Panc1 (cell line): ENCODE measurements around the gene ASB1. TPM values are rescaled to one million over a fixed set of nuclear protein-coding genes. Genes with fewer than 3 reads are reported as not detected.
A peak's percentile ranks its signal among the peaks of the same experiment; 100 is the strongest.

Experiments used
- ATAC-seq: fragments of 200-7000 bp; cut with Tn5 transposase; 2 replicates; pipeline ENCODE4 v1.9.1; 2020; ENCODE audit warnings: mild to moderate bottlenecking, moderate library complexity
- BruUV-seq: library from RNA; stranded (reverse); fragments of 400-500 nt; replicated peaks from 2 replicates; lab custom pipeline; 2021; lab: Mats Ljungman, UMichigan
- CTCF ChIA-PET: fragments of 300-600 bp; sonication (Branson Sonifier 250); formaldehyde crosslinking; loops from one replicate; lab custom pipeline; 2022; ENCODE audit warnings: antibody characterized with exemption; lab: Charles Lee
- POLR2A ChIA-PET: fragments of 300-600 bp; sonication (Branson Sonifier 250); formaldehyde crosslinking; loops from one replicate; lab custom pipeline; 2022; ENCODE audit warnings: antibody characterized with exemption; lab: Charles Lee
- DNase-seq: peaks from one replicate; pipeline ENCODE4 v3.0.0-alpha.2; 2010; ENCODE audit warnings: low read depth, low spot score
- H3K27ac ChIP-seq: 2 replicates; pipeline ENCODE4 v1.5.1; 2011; ENCODE audit warnings: mild to moderate bottlenecking, low read length, inconsistent platforms
- H3K27me3 ChIP-seq: fragments of 200-500 bp; sonication (Bioruptor generic); 2 replicates; pipeline ENCODE4 v1.6.0; 2014; ENCODE audit warnings: low read length, inconsistent platforms; ENCODE audit not compliant: control insufficient read depth, insufficient read depth
- H3K36me3 ChIP-seq: fragments of 200-500 bp; sonication (Bioruptor generic); 2 replicates; pipeline ENCODE4 v1.5.1; 2014; ENCODE audit warnings: inconsistent platforms, mild to moderate bottlenecking, low read length, moderate library complexity; ENCODE audit not compliant: control insufficient read depth, insufficient read depth
- H3K4me1 ChIP-seq: 2 replicates; pipeline ENCODE4 v1.5.1; 2011; ENCODE audit warnings: inconsistent platforms, mild to moderate bottlenecking, low read length, moderate library complexity; ENCODE audit not compliant: control insufficient read depth, insufficient read depth
- H3K4me3 ChIP-seq, 2 experiments: 2 replicates each; pipeline ENCODE4 v1.5.1; 2011 to 2012; ENCODE audit warnings: low read depth in 2 of 2, low read length in 2 of 2, mild to moderate bottlenecking in 2 of 2, inconsistent platforms in 1 of 2, moderate library complexity in 1 of 2
- H3K9me3 ChIP-seq: fragments of 200-500 bp; sonication (Bioruptor generic); 2 replicates; pipeline ENCODE4 v1.5.1; 2014; ENCODE audit warnings: low read depth, mild to moderate bottlenecking, inconsistent platforms, low read length, moderate library complexity; ENCODE audit not compliant: control insufficient read depth, insufficient read depth
- POLR2AphosphoS5 ChIP-seq: IDR thresholded peaks from 2 replicates; pipeline ENCODE4 v1.6.1; 2012; ENCODE audit warnings: mild to moderate bottlenecking, low read depth, low read length, moderate library complexity
- SIN3A ChIP-seq: IDR thresholded peaks from 2 replicates; pipeline ENCODE4 v1.6.1; 2012; ENCODE audit warnings: low read depth, mild to moderate bottlenecking, low read length, moderate library complexity, borderline replicate concordance; ENCODE audit not compliant: insufficient read depth
- TCF7L2 ChIP-seq: IDR thresholded peaks from 2 replicates; pipeline ENCODE4 v1.6.1; 2011; ENCODE audit warnings: mild to moderate bottlenecking, low read depth, low read length, inconsistent platforms
- in situ Hi-C: cut with HindIII; loops from 2 replicates; pipeline ENCODE4 v1.10.0; 2016; ENCODE audit warnings: low sequenced_read_pairs, low pct_unique_long_range_greater_than_20kb
- intact Hi-C: fragments of 100-400 bp; cut with micrococcal nuclease; formaldehyde crosslinking; loops from one replicate; pipeline ENCODE4 v1.10.0; 2022; ENCODE audit not compliant: unreplicated experiment
- total RNA-seq: library from RNA; stranded (reverse); gene quantifications from one replicate; pipeline ENCODE4 v1.2.1, GENCODE V29; 2021; ENCODE audit not compliant: unreplicated experiment
- TF ChIP-seq, protein P1 (sequence below), 2 experiments: IDR thresholded peaks; 2 replicates each; pipeline ENCODE4 v1.6.1; 2011 to 2012; ENCODE audit warnings: low read depth in 2 of 2, control low read depth in 1 of 2, low read length in 1 of 2, mild to moderate bottlenecking in 1 of 2, moderate library complexity in 1 of 2; ENCODE audit not compliant: insufficient read depth in 1 of 2
- TF ChIP-seq, protein P2 (sequence below): fragments of 450-650 bp; IDR thresholded peaks from 2 replicates; pipeline ENCODE4 v1.5.1; 2017; ENCODE audit warnings: mild to moderate bottlenecking

The ASB1 gene
- total RNA-seq, 1 experiment from 2014 or later = 57.3 TPM

DNA sequence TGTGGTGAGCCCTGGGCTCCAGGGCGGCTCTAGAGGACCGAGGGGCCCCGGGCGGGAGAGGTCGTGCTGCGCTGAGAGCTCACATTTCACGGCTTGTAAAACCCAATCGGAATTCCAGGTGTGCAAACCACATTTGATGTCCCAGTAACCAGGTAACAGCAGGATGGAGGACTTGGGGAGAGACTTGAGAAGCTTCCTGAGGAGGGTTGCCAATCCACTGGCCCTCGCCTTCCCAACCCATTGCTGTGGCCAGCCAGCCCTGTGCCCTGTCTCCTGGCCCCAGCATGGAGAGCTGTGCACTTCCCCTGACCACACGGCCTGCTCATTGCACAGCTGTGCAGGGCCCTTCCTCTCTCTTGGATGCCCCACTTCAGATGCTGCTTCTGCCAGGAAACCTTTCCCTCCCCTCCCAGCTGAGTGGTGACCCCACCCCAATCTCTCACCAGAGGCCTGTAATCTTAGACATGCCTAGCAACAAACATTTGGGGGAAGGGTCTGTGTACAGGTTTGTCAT lies 39.6 kb downstream of the ASB1 start:
- Histone ChIP-seq H3K36me3 (no peaks in the 10 kb centered on the region), H3K27me3 (no peaks in the 10 kb centered on the region), H3K4me3 (no peak overlapping the region), H3K9me3 (0 out of 2 replicates have a peak, but pooled peaks cover 5% of the 10 kb centered on the region), H3K27ac (no peak overlapping the region), H3K4me1 (no peaks in the 10 kb centered on the region)
- ChIA-PET POLR2A (no interaction called here), CTCF (no interaction called here)
- no TSS peak for BruUV-seq
- intact Hi-C loops = no loop called here
- DNase-seq (no peak), ATAC-seq (peak; percentile 50; the same call in 1 of the 2 replicates)
- in situ Hi-C loops = no loop called here
- no peak for TF ChIP-seq POLR2AphosphoS5
- TF ChIP-seq, protein P1, sequence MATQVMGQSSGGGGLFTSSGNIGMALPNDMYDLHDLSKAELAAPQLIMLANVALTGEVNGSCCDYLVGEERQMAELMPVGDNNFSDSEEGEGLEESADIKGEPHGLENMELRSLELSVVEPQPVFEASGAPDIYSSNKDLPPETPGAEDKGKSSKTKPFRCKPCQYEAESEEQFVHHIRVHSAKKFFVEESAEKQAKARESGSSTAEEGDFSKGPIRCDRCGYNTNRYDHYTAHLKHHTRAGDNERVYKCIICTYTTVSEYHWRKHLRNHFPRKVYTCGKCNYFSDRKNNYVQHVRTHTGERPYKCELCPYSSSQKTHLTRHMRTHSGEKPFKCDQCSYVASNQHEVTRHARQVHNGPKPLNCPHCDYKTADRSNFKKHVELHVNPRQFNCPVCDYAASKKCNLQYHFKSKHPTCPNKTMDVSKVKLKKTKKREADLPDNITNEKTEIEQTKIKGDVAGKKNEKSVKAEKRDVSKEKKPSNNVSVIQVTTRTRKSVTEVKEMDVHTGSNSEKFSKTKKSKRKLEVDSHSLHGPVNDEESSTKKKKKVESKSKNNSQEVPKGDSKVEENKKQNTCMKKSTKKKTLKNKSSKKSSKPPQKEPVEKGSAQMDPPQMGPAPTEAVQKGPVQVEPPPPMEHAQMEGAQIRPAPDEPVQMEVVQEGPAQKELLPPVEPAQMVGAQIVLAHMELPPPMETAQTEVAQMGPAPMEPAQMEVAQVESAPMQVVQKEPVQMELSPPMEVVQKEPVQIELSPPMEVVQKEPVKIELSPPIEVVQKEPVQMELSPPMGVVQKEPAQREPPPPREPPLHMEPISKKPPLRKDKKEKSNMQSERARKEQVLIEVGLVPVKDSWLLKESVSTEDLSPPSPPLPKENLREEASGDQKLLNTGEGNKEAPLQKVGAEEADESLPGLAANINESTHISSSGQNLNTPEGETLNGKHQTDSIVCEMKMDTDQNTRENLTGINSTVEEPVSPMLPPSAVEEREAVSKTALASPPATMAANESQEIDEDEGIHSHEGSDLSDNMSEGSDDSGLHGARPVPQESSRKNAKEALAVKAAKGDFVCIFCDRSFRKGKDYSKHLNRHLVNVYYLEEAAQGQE (IDR thresholded peaks at IDR 0.05; ENCODE audit: insufficient read depth in 1 of 2, low read depth in 2 of 2, low read length in 1 of 2) = no peak
- no peak for TF ChIP-seq TCF7L2
- TF ChIP-seq, protein P2, sequence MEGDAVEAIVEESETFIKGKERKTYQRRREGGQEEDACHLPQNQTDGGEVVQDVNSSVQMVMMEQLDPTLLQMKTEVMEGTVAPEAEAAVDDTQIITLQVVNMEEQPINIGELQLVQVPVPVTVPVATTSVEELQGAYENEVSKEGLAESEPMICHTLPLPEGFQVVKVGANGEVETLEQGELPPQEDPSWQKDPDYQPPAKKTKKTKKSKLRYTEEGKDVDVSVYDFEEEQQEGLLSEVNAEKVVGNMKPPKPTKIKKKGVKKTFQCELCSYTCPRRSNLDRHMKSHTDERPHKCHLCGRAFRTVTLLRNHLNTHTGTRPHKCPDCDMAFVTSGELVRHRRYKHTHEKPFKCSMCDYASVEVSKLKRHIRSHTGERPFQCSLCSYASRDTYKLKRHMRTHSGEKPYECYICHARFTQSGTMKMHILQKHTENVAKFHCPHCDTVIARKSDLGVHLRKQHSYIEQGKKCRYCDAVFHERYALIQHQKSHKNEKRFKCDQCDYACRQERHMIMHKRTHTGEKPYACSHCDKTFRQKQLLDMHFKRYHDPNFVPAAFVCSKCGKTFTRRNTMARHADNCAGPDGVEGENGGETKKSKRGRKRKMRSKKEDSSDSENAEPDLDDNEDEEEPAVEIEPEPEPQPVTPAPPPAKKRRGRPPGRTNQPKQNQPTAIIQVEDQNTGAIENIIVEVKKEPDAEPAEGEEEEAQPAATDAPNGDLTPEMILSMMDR = no peak
- no peak for TF ChIP-seq SIN3A

DNA sequence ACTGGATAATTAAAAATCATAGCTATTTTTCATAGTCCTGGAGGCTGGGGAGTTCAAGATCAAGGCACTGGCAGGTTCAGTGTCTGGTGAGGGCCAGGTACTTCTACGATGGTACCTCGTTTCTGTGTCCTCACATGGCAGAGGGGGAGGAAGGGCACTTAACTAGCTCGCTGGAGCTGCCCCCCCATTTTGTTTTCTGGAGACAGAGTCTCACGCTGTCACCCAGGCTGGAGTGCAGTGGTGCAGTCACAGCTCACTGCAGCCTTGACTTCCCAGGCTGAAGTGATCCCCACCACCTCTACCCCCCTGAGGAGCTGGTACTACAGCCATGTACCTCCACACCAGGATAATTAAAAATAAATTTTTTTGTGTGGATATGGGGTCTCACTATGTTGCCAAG lies 40.3 kb downstream of the ASB1 start:
- no TSS peak for BruUV-seq
- H3K27me3 ChIP-seq = no peaks in the 10 kb centered on the region
- TF ChIP-seq SIN3A = no peak
- no peak for TF ChIP-seq TCF7L2
- TF ChIP-seq, protein P1 (IDR thresholded peaks at IDR 0.05; ENCODE audit: insufficient read depth in 1 of 2, low read depth in 2 of 2, low read length in 1 of 2) = no peak
- no peak for TF ChIP-seq POLR2AphosphoS5
- TF ChIP-seq, protein P2 = no peak
- in situ Hi-C loops (no loop called here), intact Hi-C loops (no loop called here)
- H3K4me1 ChIP-seq = no peaks in the 10 kb centered on the region
- ATAC-seq (no peak), DNase-seq (no peak)
- no peak overlapping the region for H3K27ac ChIP-seq
- H3K9me3 ChIP-seq = peaks cover 8% of the 10 kb centered on the region; the same call in 1 of the 2 replicates
- ChIA-PET CTCF (no interaction called here), POLR2A (no interaction called here)
- no peaks in the 10 kb centered on the region for H3K36me3 ChIP-seq
- no peak overlapping the region for H3K4me3 ChIP-seq
